ENCODE data around the gene PAQR4. TPM values are rescaled to one million over a fixed set of nuclear protein-coding genes. Genes with fewer than 3 reads are reported as not detected.

Gene PAQR4
- total RNA-seq, 4 donors from 2014 or later = 4.7 to 19.2 (median 14.1) TPM

DNA sequence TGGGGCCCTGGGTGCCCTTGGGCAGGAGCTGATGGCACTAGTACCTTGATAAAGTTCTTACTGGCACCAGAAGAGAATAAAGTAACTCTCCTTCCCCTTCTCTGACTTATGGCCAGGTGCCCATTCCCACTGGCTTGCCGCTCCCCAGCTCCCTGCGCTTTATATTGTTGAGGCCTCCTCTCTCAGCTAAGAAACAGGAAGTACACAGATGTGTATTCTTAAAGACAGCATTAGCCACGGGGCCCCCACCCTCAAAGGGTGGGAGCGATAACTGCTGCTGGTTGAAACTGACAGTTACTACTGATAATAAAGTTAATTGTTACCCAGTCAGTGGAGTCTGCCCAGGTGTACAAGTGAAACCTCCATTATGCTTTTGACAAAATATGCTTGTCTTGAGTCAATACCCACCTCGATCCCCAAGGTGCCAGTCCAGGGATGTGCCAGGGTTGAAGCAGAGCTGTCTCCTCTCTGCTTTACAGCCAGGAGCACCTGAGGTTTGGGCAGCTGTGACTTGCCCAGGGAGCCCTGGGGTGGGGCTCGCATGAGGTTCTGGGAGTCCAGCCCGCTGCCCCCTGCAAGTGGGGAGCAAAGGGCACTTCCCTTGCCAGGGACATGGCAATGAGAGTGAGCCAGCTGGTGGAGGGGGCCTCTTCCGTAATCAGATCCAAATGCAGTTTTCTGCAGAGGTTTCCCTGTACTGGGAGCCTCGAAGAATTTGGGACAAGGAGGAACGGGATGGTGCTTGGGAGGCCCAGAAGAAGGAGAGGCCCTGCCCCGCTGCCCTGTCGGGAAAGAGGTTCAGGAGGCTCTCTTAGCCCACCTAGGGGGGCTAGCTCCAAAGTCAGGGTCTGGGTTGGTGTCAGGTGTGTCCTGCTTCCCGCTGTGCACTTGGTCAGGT, 38.2 kb downstream of the PAQR4 start:
- DNase-seq (ENCODE audit: low spot score in 2 of 2) = no peak
- WGBS = 54% methylated on average over 8 of the region's 13 CpGs
- Histone ChIP-seq H3K4me1 (peaks cover 29% of the 10 kb centered on the region), H3K36me3 (no peaks in the 10 kb centered on the region), H3K27ac (no peak overlapping the region), H3K9me3 (no peaks in the 10 kb centered on the region), H3K4me3 (no peak overlapping the region), H3K27me3 (peaks cover 73% of the 10 kb centered on the region)
- no peak for TF ChIP-seq EP300 (IDR thresholded peaks at IDR 0.05)
- no peak for TF ChIP-seq POLR2AphosphoS5 (IDR thresholded peaks at IDR 0.05)
- TF ChIP-seq POLR2A (IDR thresholded peaks at IDR 0.05) = no peak
- TF ChIP-seq, protein P1, sequence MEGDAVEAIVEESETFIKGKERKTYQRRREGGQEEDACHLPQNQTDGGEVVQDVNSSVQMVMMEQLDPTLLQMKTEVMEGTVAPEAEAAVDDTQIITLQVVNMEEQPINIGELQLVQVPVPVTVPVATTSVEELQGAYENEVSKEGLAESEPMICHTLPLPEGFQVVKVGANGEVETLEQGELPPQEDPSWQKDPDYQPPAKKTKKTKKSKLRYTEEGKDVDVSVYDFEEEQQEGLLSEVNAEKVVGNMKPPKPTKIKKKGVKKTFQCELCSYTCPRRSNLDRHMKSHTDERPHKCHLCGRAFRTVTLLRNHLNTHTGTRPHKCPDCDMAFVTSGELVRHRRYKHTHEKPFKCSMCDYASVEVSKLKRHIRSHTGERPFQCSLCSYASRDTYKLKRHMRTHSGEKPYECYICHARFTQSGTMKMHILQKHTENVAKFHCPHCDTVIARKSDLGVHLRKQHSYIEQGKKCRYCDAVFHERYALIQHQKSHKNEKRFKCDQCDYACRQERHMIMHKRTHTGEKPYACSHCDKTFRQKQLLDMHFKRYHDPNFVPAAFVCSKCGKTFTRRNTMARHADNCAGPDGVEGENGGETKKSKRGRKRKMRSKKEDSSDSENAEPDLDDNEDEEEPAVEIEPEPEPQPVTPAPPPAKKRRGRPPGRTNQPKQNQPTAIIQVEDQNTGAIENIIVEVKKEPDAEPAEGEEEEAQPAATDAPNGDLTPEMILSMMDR (IDR thresholded peaks at IDR 0.05) = no peak

DNA sequence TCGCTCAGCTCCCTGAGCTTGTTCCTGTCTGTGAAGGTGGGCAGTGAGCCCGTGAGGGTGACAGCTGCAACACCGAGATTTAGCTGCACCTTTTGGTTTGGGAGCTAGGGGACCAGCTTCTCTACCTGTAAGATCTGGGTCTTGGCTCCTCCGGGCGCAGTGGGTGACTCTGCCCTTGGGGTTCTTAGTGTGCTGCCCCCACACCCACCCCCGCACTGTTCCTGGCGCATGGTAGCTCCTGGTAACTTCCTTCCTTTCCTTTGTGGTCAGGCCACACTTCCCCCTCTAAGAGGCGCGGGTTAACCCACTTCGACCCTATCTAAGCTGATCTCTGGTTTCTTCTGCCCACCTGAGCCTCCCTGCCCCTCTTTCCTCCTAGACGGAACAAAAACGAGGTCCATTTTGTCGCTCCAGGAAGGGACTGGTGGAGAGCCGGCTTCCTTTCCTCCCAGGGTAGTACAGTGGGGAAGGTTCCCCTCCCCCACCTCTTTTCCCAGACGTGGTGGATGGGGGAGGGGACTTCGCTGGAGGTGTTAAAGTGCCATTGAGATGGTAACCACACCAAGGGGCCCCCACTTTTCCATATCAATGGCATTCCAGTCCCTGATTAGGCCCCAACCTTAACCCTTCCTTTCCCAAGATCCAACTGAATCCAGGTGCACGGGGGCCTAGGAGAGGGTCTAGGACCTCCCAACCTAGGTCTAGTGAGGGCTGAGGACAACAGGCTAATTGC, 39.0 kb downstream of the PAQR4 start:
- Histone ChIP-seq H3K27me3 (peaks cover 81% of the 10 kb centered on the region), H3K9me3 (no peaks in the 10 kb centered on the region), H3K4me3 (no peak overlapping the region), H3K4me1 (peaks cover 35% of the 10 kb centered on the region), H3K27ac (no peak overlapping the region), H3K36me3 (no peaks in the 10 kb centered on the region)
- DNase-seq (ENCODE audit: low spot score in 2 of 2) = no peak
- TF ChIP-seq POLR2AphosphoS5 (IDR thresholded peaks at IDR 0.05) = no peak
- no peak for TF ChIP-seq EP300 (IDR thresholded peaks at IDR 0.05)
- TF ChIP-seq, protein P1 (IDR thresholded peaks at IDR 0.05) = no peak
- no peak for TF ChIP-seq POLR2A (IDR thresholded peaks at IDR 0.05)
- WGBS = 28% methylated on average over 13 of the region's 17 CpGs

DNA sequence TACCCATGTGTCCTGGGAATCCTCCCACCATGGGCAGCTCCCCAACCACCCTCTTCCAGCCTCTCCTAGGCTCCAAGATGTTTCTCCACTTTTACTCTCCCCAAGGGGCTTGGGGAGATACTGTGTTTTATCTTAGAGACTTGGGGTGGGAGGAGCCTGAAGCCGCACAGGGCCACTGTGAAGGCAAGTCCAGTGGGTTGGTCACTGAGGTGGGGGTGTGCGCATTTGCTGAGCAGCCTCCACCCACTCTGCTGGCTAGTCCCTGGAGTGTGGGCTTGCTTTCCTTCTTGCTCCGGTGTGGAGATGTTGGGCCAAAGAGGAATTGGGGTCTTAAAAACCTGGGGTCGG, 39.5 kb downstream of the PAQR4 start:
- no peak overlapping the region for H3K27ac ChIP-seq
- TF ChIP-seq POLR2A (IDR thresholded peaks at IDR 0.05) (no peak), POLR2AphosphoS5 (IDR thresholded peaks at IDR 0.05) (no peak), EP300 (IDR thresholded peaks at IDR 0.05) (no peak)
- TF ChIP-seq, protein P1 (IDR thresholded peaks at IDR 0.05) = no peak
- DNase-seq (ENCODE audit: low spot score in 2 of 2) = no peak
- 68% methylated on average over 4 of the region's 4 CpGs for WGBS
- H3K4me3 ChIP-seq = no peak overlapping the region
- peaks cover 83% of the 10 kb centered on the region for H3K27me3 ChIP-seq
- H3K36me3 ChIP-seq = no peaks in the 10 kb centered on the region
- no peaks in the 10 kb centered on the region for H3K9me3 ChIP-seq
- peaks cover 33% of the 10 kb centered on the region for H3K4me1 ChIP-seq

DNA sequence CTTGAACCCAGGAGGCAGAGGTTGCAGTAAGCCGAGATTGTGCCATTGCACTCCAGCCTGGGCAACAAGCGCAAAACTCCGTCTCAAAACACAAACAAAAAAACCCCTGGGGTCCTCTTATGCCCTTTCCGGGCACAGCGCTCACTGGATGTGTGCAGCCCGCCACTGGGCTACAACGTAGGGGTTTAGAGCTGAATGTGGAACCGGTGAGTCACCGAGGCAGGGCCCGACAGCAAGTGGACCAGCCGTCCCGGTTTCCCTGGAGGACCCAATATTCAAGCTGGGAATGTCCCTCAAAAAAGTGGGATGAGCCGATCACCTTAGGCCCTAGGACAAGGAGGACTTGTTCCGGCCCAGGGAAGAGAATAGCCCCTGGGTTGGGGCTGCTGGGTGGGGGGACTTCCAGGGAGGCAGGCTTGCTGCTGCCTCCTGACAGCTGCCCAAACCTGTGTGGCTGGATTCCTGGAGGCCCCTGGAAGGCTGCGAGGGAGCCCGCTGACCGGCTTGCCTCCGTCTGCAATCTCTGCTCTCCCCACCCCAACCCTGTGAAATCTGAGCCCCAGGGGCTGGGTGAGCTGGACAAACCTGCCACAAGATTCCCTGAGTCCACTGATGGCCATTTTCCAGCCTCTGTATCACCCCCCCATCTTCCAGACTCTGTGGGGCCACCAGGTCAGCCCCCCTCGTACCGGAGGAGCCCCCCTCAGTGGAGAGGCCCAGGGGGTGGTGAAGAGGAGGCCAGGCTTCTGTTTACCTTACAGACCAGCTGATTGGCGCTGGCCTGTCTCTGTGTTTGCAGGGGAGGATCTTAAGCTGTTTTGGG, 40.6 kb downstream of the PAQR4 start:
- Histone ChIP-seq H3K27me3 (peaks cover 89% of the 10 kb centered on the region), H3K4me1 (peaks cover 29% of the 10 kb centered on the region)
- 54% methylated on average over 19 of the region's 21 CpGs for WGBS

More for the DNA sequence above, 40.6 kb downstream of the PAQR4 start:
- Histone ChIP-seq H3K4me3 (no peak overlapping the region), H3K36me3 (no peaks in the 10 kb centered on the region), H3K9me3 (no peaks in the 10 kb centered on the region), H3K27ac (no peak overlapping the region)
- DNase-seq (ENCODE audit: low spot score in 2 of 2) = no peak
- no peak for TF ChIP-seq POLR2A (IDR thresholded peaks at IDR 0.05)
- TF ChIP-seq POLR2AphosphoS5 (IDR thresholded peaks at IDR 0.05) = no peak
- TF ChIP-seq, protein P1 (IDR thresholded peaks at IDR 0.05) = no peak
- no peak for TF ChIP-seq EP300 (IDR thresholded peaks at IDR 0.05)
